Smooth muscle cell of trachea (primary cell): ENCODE results near the gene NEURL1. TPM values are rescaled to one million over a fixed set of nuclear protein-coding genes. Genes with fewer than 3 reads are reported as not detected.

Source experiments
- total RNA-seq: library from RNA; depleted of rRNA; stranded (reverse); fragments of >200 nt; gene quantifications from 2 replicates; pipeline ENCODE4 v1.2.1, GENCODE V29; 2014

The NEURL1 gene
- total RNA-seq: under 0.01 and 0.17 TPM in 2 replicates

GRCh38 chr10:103493362-103493915, at the start of gene NEURL1:
NEURL1 (plus strand) TSS chr10:103493705; CDS start chr10:103494388, 683 bp downstream.

GRCh38 chr10:103451831-103452505, 41.5 kb upstream of the NEURL1 start, which contains the start of gene CALHM2:
CALHM2 (minus strand) TSS chr10:103452370; CDS start chr10:103449941, 2,429 bp downstream.

GRCh38 chr10:103458720-103459119, 34.8 kb upstream of the NEURL1 start, which contains the start of gene CALHM1:
CALHM1 (minus strand) TSS chr10:103458900; CDS start chr10:103458751, 149 bp downstream.

GRCh38 chr10:103479135-103479534, 14.4 kb upstream of the NEURL1 start, which contains the start of gene CALHM3:
CALHM3 (minus strand) TSS chr10:103479240; CDS start chr10:103479032, 208 bp downstream.

Other genes starting within 250 kb of the NEURL1 start
- gene RPEL1, start 247.8 kb upstream of the NEURL1 start, total RNA-seq: under 0.01 and 0.15 TPM in 2 replicates
- gene INA, start 216.6 kb upstream of the NEURL1 start, total RNA-seq: 0.44 and 0.99 TPM in 2 replicates
- gene PCGF6, start 142.6 kb upstream of the NEURL1 start, total RNA-seq: 9.4 and 14.8 TPM in 2 replicates
- gene TAF5, start 125.7 kb upstream of the NEURL1 start, total RNA-seq: 3.8 and 5.2 TPM in 2 replicates
- 91.6 and 235 TPM in 2 replicates for gene ATP5MK, start 97.2 kb upstream of the NEURL1 start, total RNA-seq
- gene PDCD11, start 97.1 kb upstream of the NEURL1 start, total RNA-seq: 25.5 and 34.6 TPM in 2 replicates
- 23.3 and 51.3 TPM in 2 replicates for gene CALHM2, start 41.3 kb upstream of the NEURL1 start, total RNA-seq
- not detected in 2 replicates for gene CALHM1, start 34.8 kb upstream of the NEURL1 start, total RNA-seq
- gene CALHM3, start 14.5 kb upstream of the NEURL1 start, total RNA-seq: 0.15 TPM in 1 of 2 replicates, not detected in the other